SH-SY5Y (cell line): ENCODE measurements around the gene GPR156.

Experiments used
- GATA2 ChIP-seq: IDR thresholded peaks from 2 replicates; pipeline ENCODE4 v1.6.1; 2011; ENCODE audit warnings: mild to moderate bottlenecking, low read depth, low read length
- GATA3 ChIP-seq: IDR thresholded peaks from 2 replicates; pipeline ENCODE4 v1.6.1; 2011; ENCODE audit warnings: low read depth, mild to moderate bottlenecking, low read length, moderate library complexity

DNA sequence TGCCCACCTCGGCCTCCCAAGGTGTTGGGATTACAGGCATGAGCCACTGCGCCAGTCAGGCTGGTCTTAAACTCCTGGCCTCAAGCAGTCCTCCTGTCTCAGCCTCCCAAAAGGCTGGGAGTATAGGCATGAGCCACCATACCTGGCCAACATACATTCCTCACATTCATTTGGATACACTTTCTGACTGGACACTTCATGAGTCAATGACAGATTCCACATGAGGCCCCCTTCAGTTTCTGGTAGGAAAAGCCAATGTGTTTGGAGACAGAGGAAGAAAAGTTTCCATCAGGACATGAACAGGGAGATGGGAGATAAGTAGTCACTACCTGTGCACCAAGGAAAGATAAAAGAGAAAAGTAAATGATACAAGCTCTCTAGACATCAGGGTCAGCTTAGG lies 141.3 kb downstream of the GPR156 start:
- no peak for TF ChIP-seq GATA2
- TF ChIP-seq GATA3 = no peak
